Testis (tissue), 2 donors: ENCODE data around the gene ERC2.

Source experiments
- CTCF ChIP-seq, 3 experiments: fragments of 450-650 bp in 2 of 3; fragments of 200-600 bp in 1 of 3; sonication (generic) in 1 of 3; IDR thresholded peaks; one replicate each; pipeline ENCODE4 v1.5.1; 2016 to 2019; ENCODE audit warnings: antibody characterized with exemption in 3 of 3, mild to moderate bottlenecking in 2 of 3, moderate library complexity in 1 of 3
- POLR2A ChIP-seq: fragments of 450-650 bp; IDR thresholded peaks from one replicate; pipeline ENCODE4 v1.6.1; 2017; ENCODE audit warnings: antibody characterized with exemption, mild to moderate bottlenecking, moderate library complexity

GRCh38 chr3:55604846-55605245, 863.4 kb downstream of the ERC2 start:
- TF ChIP-seq POLR2A (no peak), CTCF (IDR thresholded peaks at IDR 0.05) (no peak)
